Measurements from ENCODE around the gene ICAM2.

ICAM2 gene

GRCh38 chr17:64040206-64040605 lies 19.8 kb upstream of the ICAM2 start:
- DNase-seq (ENCODE audit: low read depth, low spot score): no peak
- no peak overlapping the region for H3K4me3 ChIP-seq (ENCODE audit: low read depth, low read length)
- ChIA-PET POLR2A (no interaction called here), CTCF (interaction anchor here (4.2 to 18.8 kb wide), 2 partner anchors 12 to 92 kb away, joined by 34 to 224 read pairs; partner anchors contain the start of gene ERN1)
- TF ChIP-seq, protein P1, sequence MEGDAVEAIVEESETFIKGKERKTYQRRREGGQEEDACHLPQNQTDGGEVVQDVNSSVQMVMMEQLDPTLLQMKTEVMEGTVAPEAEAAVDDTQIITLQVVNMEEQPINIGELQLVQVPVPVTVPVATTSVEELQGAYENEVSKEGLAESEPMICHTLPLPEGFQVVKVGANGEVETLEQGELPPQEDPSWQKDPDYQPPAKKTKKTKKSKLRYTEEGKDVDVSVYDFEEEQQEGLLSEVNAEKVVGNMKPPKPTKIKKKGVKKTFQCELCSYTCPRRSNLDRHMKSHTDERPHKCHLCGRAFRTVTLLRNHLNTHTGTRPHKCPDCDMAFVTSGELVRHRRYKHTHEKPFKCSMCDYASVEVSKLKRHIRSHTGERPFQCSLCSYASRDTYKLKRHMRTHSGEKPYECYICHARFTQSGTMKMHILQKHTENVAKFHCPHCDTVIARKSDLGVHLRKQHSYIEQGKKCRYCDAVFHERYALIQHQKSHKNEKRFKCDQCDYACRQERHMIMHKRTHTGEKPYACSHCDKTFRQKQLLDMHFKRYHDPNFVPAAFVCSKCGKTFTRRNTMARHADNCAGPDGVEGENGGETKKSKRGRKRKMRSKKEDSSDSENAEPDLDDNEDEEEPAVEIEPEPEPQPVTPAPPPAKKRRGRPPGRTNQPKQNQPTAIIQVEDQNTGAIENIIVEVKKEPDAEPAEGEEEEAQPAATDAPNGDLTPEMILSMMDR (IDR thresholded peaks at IDR 0.05; ENCODE audit: insufficient read depth, low read length, missing control alignments): no peak

GRCh38 chr17:64039106-64039400 lies 18.6 kb upstream of the ICAM2 start:
- POLR2A ChIA-PET: no interaction called here
- no peak overlapping the region for H3K4me3 ChIP-seq (ENCODE audit: low read depth, low read length)
- no peak for DNase-seq (ENCODE audit: low read depth, low spot score)
- CTCF ChIA-PET: interaction anchor here (1.1 to 4.2 kb wide), 3 partner anchors 10 to 93 kb away, joined by 3 to 34 read pairs (median 20); partner anchors contain the start of gene ERN1
- TF ChIP-seq, protein P1 (IDR thresholded peaks at IDR 0.05; ENCODE audit: insufficient read depth, low read length, missing control alignments): no peak

DNA sequence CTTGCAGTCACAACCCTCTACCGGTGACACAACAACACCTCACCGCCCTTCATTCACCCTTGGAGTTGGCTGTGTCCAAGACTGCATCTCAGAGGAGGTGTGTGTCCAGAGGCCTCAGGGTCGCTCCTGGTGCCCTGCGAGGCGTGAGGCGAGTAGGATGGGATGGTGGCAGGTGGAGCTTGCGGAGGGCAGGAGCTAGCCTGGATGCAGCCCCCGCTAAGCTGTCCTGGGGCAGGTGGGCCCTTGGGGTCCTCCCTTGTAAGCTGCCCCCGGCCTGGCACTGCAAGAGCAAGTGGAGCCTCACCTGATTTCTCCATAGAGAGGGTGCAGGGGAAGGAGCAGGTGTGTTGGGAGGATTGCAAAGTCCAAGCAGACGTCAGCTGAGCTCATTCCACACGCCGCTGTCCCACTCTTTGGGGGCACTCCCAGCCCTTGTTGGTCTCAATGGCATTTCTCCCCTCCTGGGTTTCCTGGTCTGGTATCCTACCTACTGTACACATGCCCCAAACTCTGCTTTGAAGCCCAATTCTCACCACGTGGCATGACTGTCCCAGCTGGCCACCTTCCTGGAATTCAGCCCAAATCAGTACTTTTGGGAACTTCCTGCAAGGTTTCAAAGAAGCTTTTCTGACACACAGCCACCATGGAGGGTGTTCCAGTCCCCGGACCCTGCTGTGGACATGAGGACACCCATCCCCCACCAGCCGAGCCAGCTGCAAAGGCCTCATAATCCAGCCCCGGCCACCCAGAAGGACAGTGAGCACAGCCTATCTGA lies 18.1 kb upstream of the ICAM2 start:
- CTCF ChIA-PET: interaction anchor here (1.1 to 4.2 kb wide), 3 partner anchors 9 to 94 kb away, joined by 3 to 34 read pairs (median 20); partner anchors contain the start of gene ERN1
- no peak for DNase-seq (ENCODE audit: low read depth, low spot score)
- TF ChIP-seq, protein P1 (IDR thresholded peaks at IDR 0.05; ENCODE audit: insufficient read depth, low read length, missing control alignments): no peak
- POLR2A ChIA-PET: no interaction called here
- no peak overlapping the region for H3K4me3 ChIP-seq (ENCODE audit: low read depth, low read length)

GRCh38 chr17:64037802-64038201 lies 17.4 kb upstream of the ICAM2 start:
- no peak for DNase-seq (ENCODE audit: low read depth, low spot score)
- H3K4me3 ChIP-seq (ENCODE audit: low read depth, low read length): no peak overlapping the region
- POLR2A ChIA-PET: no interaction called here
- TF ChIP-seq, protein P1 (IDR thresholded peaks at IDR 0.05; ENCODE audit: insufficient read depth, low read length, missing control alignments): no peak
- CTCF ChIA-PET: interaction anchor here (3.2 to 4.2 kb wide), 2 partner anchors 9 to 94 kb away, joined by 20 to 34 read pairs; partner anchors contain the start of gene ERN1

GRCh38 chr17:64037180-64037579 lies 16.7 kb upstream of the ICAM2 start:
- CTCF ChIA-PET: interaction anchor here (2.5 to 4.2 kb wide), 3 partner anchors 8 to 95 kb away, joined by 11 to 34 read pairs (median 20); partner anchors contain the start of gene ERN1
- TF ChIP-seq, protein P1 (IDR thresholded peaks at IDR 0.05; ENCODE audit: insufficient read depth, low read length, missing control alignments): no peak
- POLR2A ChIA-PET: no interaction called here
- no peak overlapping the region for H3K4me3 ChIP-seq (ENCODE audit: low read depth, low read length)
- DNase-seq (ENCODE audit: low read depth, low spot score): no peak

GRCh38 chr17:64036198-64036922 lies 15.9 kb upstream of the ICAM2 start:
- TF ChIP-seq, protein P1 (IDR thresholded peaks at IDR 0.05; ENCODE audit: insufficient read depth, low read length, missing control alignments): no peak
- POLR2A ChIA-PET: no interaction called here
- no peak overlapping the region for H3K4me3 ChIP-seq (ENCODE audit: low read depth, low read length)
- CTCF ChIA-PET: interaction anchor here (2.5 to 4.2 kb wide), 3 partner anchors 7 to 96 kb away, joined by 11 to 34 read pairs (median 20); partner anchors contain the start of gene ERN1
- DNase-seq (ENCODE audit: low read depth, low spot score): no peak

All from AG04449 (cell line).